Chondrocyte (in vitro differentiated cells): ENCODE data around the gene LMNB1. TPM values are rescaled to one million over a fixed set of nuclear protein-coding genes. Genes with fewer than 3 reads are reported as not detected.
A peak's percentile ranks its signal among the peaks of the same experiment; 100 is the strongest.

Experiments used
- DNase-seq: peaks from one replicate; pipeline ENCODE4 v3.0.0; 2021; ENCODE audit warnings: mixed read lengths, low spot score
- H3K27ac Mint-ChIP-seq: one replicate; pipeline ENCODE4 v1.8.0; 2021; ENCODE audit warnings: mild to moderate bottlenecking, moderate library complexity, mixed read lengths; ENCODE audit not compliant: unreplicated experiment
- H3K27me3 Mint-ChIP-seq: 2 replicates; pipeline ENCODE4 v1.8.0; 2021; ENCODE audit warnings: low read depth, mixed read lengths
- H3K36me3 Mint-ChIP-seq: 2 replicates; pipeline ENCODE4 v1.8.0; 2021; ENCODE audit warnings: low read depth, mixed read lengths
- H3K4me1 Mint-ChIP-seq: 2 replicates; pipeline ENCODE4 v1.8.0; 2021; ENCODE audit warnings: low read depth, mild to moderate bottlenecking, mixed read lengths
- H3K4me3 Mint-ChIP-seq: one replicate; pipeline ENCODE4 v1.8.0; 2021; ENCODE audit warnings: mild to moderate bottlenecking, moderate library complexity, mixed read lengths; ENCODE audit not compliant: unreplicated experiment
- H3K9me3 Mint-ChIP-seq: 2 replicates; pipeline ENCODE4 v1.8.0; 2021; ENCODE audit warnings: low read depth, mixed read lengths
- total RNA-seq: library from RNA; stranded (reverse); gene quantifications from 3 replicates; pipeline ENCODE4 v1.2.1, GENCODE V29; 2021
- TF ChIP-seq, protein P1 (sequence below): fragments of 200-600 bp; sonication (generic); IDR thresholded peaks from 2 replicates; pipeline ENCODE4 v1.5.0; 2021; ENCODE audit warnings: antibody characterized with exemption, mild to moderate bottlenecking, moderate library complexity

The LMNB1 gene
- total RNA-seq, 1 donor from 2014 or later: 14.2 TPM

DNA sequence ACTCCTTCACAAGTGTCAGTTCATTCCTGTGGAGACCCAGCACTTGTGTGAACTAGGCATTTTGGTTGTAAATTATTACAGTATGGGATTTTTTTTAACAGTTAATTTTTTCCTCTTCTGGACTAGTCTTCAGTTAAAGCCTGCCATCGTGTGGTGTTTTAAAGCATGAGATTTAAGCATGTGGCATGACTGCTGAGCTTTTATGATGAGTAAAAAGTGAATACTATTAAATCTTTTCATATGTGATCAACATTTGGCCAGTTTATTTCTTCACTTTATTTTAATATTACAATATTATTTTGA, 25.0 kb downstream of the LMNB1 start:
- Mint-ChIP-seq H3K36me3 (peaks cover 3% of the 10 kb centered on the region), H3K9me3 (no peaks in the 10 kb centered on the region), H3K4me3 (no peak overlapping the region), H3K27ac (no peak overlapping the region), H3K27me3 (no peaks in the 10 kb centered on the region), H3K4me1 (peaks cover 17% of the 10 kb centered on the region)
- TF ChIP-seq, protein P1, sequence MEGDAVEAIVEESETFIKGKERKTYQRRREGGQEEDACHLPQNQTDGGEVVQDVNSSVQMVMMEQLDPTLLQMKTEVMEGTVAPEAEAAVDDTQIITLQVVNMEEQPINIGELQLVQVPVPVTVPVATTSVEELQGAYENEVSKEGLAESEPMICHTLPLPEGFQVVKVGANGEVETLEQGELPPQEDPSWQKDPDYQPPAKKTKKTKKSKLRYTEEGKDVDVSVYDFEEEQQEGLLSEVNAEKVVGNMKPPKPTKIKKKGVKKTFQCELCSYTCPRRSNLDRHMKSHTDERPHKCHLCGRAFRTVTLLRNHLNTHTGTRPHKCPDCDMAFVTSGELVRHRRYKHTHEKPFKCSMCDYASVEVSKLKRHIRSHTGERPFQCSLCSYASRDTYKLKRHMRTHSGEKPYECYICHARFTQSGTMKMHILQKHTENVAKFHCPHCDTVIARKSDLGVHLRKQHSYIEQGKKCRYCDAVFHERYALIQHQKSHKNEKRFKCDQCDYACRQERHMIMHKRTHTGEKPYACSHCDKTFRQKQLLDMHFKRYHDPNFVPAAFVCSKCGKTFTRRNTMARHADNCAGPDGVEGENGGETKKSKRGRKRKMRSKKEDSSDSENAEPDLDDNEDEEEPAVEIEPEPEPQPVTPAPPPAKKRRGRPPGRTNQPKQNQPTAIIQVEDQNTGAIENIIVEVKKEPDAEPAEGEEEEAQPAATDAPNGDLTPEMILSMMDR: peak; percentile 82
- DNase-seq: no peak

- H3K27me3 Mint-ChIP-seq: no peaks in the 10 kb centered on the region
- H3K27ac Mint-ChIP-seq: peak overlapping the region; percentile 71
- TF ChIP-seq, protein P1: no peak
- no peak overlapping the region for H3K4me3 Mint-ChIP-seq
- no peak for DNase-seq
- peaks cover 17% of the 10 kb centered on the region for H3K4me1 Mint-ChIP-seq
- no peaks in the 10 kb centered on the region for H3K9me3 Mint-ChIP-seq
- H3K36me3 Mint-ChIP-seq: peaks cover 3% of the 10 kb centered on the region
These were observed 28.1 kb downstream of the LMNB1 start for GRCh38 chr5:126805063-126805462.

DNA sequence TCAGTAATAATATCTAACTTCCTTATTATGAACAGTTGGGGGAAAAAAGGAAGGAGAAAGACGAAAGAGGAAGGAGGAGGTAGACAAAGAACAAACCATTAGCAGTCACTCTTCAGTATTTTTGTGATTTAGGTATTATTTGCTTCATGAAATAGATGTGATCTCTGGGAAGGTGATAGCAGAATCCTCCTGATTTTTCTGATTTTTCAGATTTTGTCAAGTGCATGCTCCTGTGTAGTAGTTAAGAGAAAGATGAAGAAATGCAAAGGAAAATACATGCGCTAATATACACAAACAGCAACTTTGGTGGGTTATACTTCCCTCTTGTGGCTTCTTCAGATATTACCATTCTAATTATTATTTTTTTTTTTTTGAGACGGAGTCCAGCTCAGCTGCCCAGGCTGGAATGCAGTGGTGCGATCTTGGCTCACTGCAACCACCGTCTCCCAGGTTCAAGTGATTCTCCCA, 31.6 kb downstream of the LMNB1 start:
- Mint-ChIP-seq H3K4me1 (peaks cover 19% of the 10 kb centered on the region), H3K4me3 (no peak overlapping the region), H3K27me3 (no peaks in the 10 kb centered on the region), H3K9me3 (no peaks in the 10 kb centered on the region), H3K36me3 (peaks cover 3% of the 10 kb centered on the region), H3K27ac (peak overlapping the region; percentile 37)
- TF ChIP-seq, protein P1: peak; percentile 84
- DNase-seq: no peak

GRCh38 chr5:126809916-126810315, 33.0 kb downstream of the LMNB1 start:
- no peak for DNase-seq
- Mint-ChIP-seq H3K36me3 (peaks cover 3% of the 10 kb centered on the region), H3K27me3 (no peaks in the 10 kb centered on the region), H3K27ac (no peak overlapping the region), H3K9me3 (no peaks in the 10 kb centered on the region), H3K4me1 (peaks cover 13% of the 10 kb centered on the region), H3K4me3 (no peak overlapping the region)
- TF ChIP-seq, protein P1: no peak

DNA sequence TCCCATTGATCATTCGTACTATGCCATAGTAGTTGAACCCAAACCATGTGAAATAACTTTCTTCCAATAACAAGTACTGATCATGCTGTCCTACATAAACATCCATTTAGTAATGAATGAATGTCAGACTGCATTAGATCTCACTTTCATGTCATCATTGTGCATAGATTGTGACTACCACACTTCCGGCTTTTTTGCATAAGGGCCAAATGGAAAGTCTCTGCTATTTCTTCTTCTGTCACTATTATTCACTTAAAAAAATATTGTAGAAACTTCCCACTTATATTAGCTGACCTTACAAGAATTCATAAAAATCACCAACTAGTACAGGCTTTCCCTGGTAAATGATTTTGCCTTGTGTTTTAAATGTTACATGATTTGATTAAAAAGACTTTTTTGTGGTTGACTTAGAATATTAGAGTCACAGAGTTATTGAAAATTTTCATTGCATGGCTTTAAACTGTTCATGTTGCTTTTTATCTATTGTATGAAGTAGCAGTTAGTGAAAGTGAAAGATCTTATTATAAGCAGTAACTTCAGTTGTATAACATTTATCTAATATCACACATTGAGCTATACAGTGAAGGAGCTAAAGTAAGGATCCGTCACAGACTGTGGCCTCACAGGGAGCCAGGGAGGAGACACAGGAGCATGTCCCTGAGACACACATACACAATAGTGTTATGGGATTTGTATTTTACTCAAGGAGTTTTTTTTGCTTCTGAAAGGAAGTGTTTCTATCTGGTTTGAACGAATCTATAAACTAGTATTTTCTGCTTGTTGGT, 33.9 kb downstream of the LMNB1 start:
- Mint-ChIP-seq H3K9me3 (no peaks in the 10 kb centered on the region), H3K27me3 (no peaks in the 10 kb centered on the region), H3K36me3 (peaks cover 3% of the 10 kb centered on the region), H3K27ac (peak overlapping the region; percentile 20), H3K4me3 (no peak overlapping the region), H3K4me1 (peaks cover 7% of the 10 kb centered on the region)
- no peak for DNase-seq
- TF ChIP-seq, protein P1: no peak
